A673 (cell line): ENCODE results near the gene AXL.

Source experiments
- EZH2 ChIP-seq: fragments of 200-600 bp; sonication (generic); IDR thresholded peaks from 2 replicates; pipeline ENCODE4 v1.6.1; 2017; ENCODE audit warnings: borderline replicate concordance, low read depth, mild to moderate bottlenecking, mixed read lengths, antibody characterized with exemption, low read length; ENCODE audit not compliant: poor library complexity, severe bottlenecking
- TF ChIP-seq, protein P1 (sequence below): fragments of 300-800, 200-600 bp; sonication (generic); conservative IDR thresholded peaks from 2 replicates; pipeline ENCODE4 v1.5.1; 2017; ENCODE audit warnings: low read depth, mild to moderate bottlenecking, antibody characterized with exemption, low read length, moderate library complexity, mixed read lengths

DNA sequence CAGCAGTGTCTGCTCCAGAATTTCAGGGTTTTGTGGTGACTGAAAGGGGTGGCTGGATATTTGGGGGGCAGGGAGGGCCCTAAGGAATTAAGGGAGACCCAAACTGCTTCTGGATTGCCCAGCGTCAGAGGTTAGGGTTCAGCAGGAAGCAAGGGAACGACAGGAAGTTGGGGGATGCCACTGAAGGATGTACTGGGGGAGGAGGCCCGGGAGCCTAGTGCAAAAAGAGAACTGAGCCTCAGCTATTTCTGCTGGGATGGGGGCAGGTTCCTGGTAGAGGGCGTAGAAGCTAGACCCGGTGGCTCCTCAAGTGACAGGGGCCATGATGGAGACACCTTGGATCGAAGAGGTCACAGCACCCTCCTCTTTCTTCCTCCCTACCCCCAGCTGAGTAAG, 24.9 kb upstream of the AXL start:
- TF ChIP-seq, protein P1, sequence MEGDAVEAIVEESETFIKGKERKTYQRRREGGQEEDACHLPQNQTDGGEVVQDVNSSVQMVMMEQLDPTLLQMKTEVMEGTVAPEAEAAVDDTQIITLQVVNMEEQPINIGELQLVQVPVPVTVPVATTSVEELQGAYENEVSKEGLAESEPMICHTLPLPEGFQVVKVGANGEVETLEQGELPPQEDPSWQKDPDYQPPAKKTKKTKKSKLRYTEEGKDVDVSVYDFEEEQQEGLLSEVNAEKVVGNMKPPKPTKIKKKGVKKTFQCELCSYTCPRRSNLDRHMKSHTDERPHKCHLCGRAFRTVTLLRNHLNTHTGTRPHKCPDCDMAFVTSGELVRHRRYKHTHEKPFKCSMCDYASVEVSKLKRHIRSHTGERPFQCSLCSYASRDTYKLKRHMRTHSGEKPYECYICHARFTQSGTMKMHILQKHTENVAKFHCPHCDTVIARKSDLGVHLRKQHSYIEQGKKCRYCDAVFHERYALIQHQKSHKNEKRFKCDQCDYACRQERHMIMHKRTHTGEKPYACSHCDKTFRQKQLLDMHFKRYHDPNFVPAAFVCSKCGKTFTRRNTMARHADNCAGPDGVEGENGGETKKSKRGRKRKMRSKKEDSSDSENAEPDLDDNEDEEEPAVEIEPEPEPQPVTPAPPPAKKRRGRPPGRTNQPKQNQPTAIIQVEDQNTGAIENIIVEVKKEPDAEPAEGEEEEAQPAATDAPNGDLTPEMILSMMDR, result no peak
- no peak for TF ChIP-seq EZH2
